Panc1 (cell line): Measurements from ENCODE around the gene TBX2.

ENCODE experiments used
- CTCF ChIP-seq: fragments of 450-650 bp; IDR thresholded peaks from 2 replicates; pipeline ENCODE4 v1.5.1; 2017; ENCODE audit warnings: mild to moderate bottlenecking
- POLR2AphosphoS5 ChIP-seq: IDR thresholded peaks from 2 replicates; pipeline ENCODE4 v1.6.1; 2012; ENCODE audit warnings: mild to moderate bottlenecking, low read depth, low read length, moderate library complexity
- SIN3A ChIP-seq: IDR thresholded peaks from 2 replicates; pipeline ENCODE4 v1.6.1; 2012; ENCODE audit warnings: low read depth, mild to moderate bottlenecking, low read length, moderate library complexity, borderline replicate concordance; ENCODE audit not compliant: insufficient read depth
- TF ChIP-seq, protein P1 (sequence below), 2 experiments: IDR thresholded peaks; 2 replicates each; pipeline ENCODE4 v1.6.1; 2011 to 2012; ENCODE audit warnings: low read depth in 2 of 2, control low read depth in 1 of 2, low read length in 1 of 2, mild to moderate bottlenecking in 1 of 2, moderate library complexity in 1 of 2; ENCODE audit not compliant: insufficient read depth in 1 of 2

DNA sequence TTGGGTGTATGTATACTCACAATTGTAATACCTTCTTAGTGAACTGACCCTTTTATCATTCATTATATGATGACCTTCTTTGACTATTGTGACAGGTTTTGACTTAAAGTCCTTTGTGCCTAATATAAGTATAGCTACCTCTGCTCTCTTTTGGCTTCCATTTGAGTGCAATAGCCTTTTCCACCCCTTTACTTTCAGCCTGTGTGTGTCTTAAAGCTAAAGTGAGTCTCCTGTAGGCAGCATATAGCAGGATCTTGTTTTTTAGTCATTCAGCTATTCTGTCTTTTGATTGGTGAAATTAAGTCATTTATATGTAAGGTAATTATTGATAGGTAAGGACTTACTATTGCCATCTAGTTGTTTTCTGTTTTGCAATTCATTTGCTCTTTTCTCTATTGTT is 36.6 kb downstream of the TBX2 start:
- TF ChIP-seq CTCF = no peak
- TF ChIP-seq, protein P1, sequence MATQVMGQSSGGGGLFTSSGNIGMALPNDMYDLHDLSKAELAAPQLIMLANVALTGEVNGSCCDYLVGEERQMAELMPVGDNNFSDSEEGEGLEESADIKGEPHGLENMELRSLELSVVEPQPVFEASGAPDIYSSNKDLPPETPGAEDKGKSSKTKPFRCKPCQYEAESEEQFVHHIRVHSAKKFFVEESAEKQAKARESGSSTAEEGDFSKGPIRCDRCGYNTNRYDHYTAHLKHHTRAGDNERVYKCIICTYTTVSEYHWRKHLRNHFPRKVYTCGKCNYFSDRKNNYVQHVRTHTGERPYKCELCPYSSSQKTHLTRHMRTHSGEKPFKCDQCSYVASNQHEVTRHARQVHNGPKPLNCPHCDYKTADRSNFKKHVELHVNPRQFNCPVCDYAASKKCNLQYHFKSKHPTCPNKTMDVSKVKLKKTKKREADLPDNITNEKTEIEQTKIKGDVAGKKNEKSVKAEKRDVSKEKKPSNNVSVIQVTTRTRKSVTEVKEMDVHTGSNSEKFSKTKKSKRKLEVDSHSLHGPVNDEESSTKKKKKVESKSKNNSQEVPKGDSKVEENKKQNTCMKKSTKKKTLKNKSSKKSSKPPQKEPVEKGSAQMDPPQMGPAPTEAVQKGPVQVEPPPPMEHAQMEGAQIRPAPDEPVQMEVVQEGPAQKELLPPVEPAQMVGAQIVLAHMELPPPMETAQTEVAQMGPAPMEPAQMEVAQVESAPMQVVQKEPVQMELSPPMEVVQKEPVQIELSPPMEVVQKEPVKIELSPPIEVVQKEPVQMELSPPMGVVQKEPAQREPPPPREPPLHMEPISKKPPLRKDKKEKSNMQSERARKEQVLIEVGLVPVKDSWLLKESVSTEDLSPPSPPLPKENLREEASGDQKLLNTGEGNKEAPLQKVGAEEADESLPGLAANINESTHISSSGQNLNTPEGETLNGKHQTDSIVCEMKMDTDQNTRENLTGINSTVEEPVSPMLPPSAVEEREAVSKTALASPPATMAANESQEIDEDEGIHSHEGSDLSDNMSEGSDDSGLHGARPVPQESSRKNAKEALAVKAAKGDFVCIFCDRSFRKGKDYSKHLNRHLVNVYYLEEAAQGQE (IDR thresholded peaks at IDR 0.05; ENCODE audit: insufficient read depth in 1 of 2, low read depth in 2 of 2, low read length in 1 of 2) = no peak
- no peak for TF ChIP-seq POLR2AphosphoS5
- no peak for TF ChIP-seq SIN3A
